GM12878 (cell line): ENCODE results near the gene SLX4IP. TPM values are rescaled to one million over a fixed set of nuclear protein-coding genes. Genes with fewer than 3 reads are reported as not detected.

Source experiments
- ATAC-seq: fragments of 200-7000 bp; cut with Tn5 transposase; 3 replicates; pipeline ENCODE4 v1.9.1; 2020; ENCODE audit warnings: mild to moderate bottlenecking, moderate library complexity
- BruUV-seq: library from RNA; stranded (reverse); fragments of 400-500 nt; replicated peaks from 2 replicates; lab custom pipeline; 2021; lab: Mats Ljungman, UMichigan
- CTCF ChIA-PET: fragments of 300-600 bp; sonication (Branson Sonifier 250); formaldehyde crosslinking; extraction: SDS; loops from one replicate; lab custom pipeline; 2021; ENCODE audit warnings: inconsistent platforms; lab: Yijun Ruan, JAX
- POLR2A ChIA-PET: fragments of 350-600 bp; formaldehyde crosslinking; extraction: SDS; loops from one replicate; lab custom pipeline; 2021; ENCODE audit warnings: inconsistent platforms; lab: Charles Lee
- RAD21 ChIA-PET: fragments of 300-600 bp; sonication (Branson Sonifier 250); formaldehyde crosslinking; loops from one replicate; lab custom pipeline; 2023; ENCODE audit warnings: antibody characterized with exemption; ENCODE audit not compliant: unreplicated experiment; lab: Charles Lee
- SMC1A ChIA-PET: fragments of 300-600 bp; sonication (Branson Sonifier 250); formaldehyde crosslinking; loops from one replicate; lab custom pipeline; 2023; ENCODE audit not compliant: unreplicated experiment, uncharacterized antibody; lab: Charles Lee
- DNase-seq: peaks from one replicate; pipeline ENCODE4 v3.0.0-alpha.2; 2011; ENCODE audit warnings: low read depth, low spot score
- FAIRE-seq: peaks from 3 replicates; lab custom pipeline; 2011; peaks lifted over from hg19 to GRCh38; lab: Jason Lieb, UNC
- H2AFZ ChIP-seq: 2 replicates; pipeline ENCODE4 v1.6.0; 2011; ENCODE audit warnings: low read depth, low read length, control low read depth; ENCODE audit not compliant: control insufficient read depth
- H3K27ac ChIP-seq: 2 replicates; pipeline ENCODE4 v1.5.1; 2011; ENCODE audit warnings: control low read depth; ENCODE audit not compliant: control insufficient read depth, insufficient read depth
- H3K27me3 ChIP-seq, 2 experiments: replicated peaks in 1 of 2; 2 replicates each; pipeline versions ENCODE4 v1.6.0 to v1.6.1; 2011; ENCODE audit warnings: low read length in 1 of 2; ENCODE audit not compliant: control insufficient read depth in 2 of 2, insufficient read depth in 2 of 2
- H3K36me3 ChIP-seq, 2 experiments: 2 replicates each; pipeline ENCODE4 v1.5.1; 2011; ENCODE audit warnings: low read length in 1 of 2; ENCODE audit not compliant: control insufficient read depth in 2 of 2, insufficient read depth in 2 of 2
- H3K4me1 ChIP-seq: 2 replicates; pipeline ENCODE4 v1.6.1; 2011; ENCODE audit warnings: mild to moderate bottlenecking, low read length, moderate library complexity, mixed read lengths; ENCODE audit not compliant: control insufficient read depth, insufficient read depth
- H3K4me2 ChIP-seq: 2 replicates; pipeline ENCODE4 v1.6.0; 2011; ENCODE audit warnings: control low read depth; ENCODE audit not compliant: control insufficient read depth, insufficient read depth
- H3K4me3 ChIP-seq: fragments of 200-600 bp; sonication (generic); 2 replicates; pipeline ENCODE4 v1.5.1; 2016
- H3K79me2 ChIP-seq: 2 replicates; pipeline ENCODE4 v1.6.0; 2011; ENCODE audit warnings: low read length; ENCODE audit not compliant: control insufficient read depth, insufficient read depth
- H3K9ac ChIP-seq: 2 replicates; pipeline ENCODE4 v1.8.0; 2011; ENCODE audit warnings: low read length, control low read depth, mixed read lengths; ENCODE audit not compliant: control insufficient read depth, insufficient read depth
- H3K9me3 ChIP-seq: replicated peaks from 3 replicates; pipeline ENCODE4 v1.5.1; 2011; ENCODE audit warnings: mild to moderate bottlenecking, low read length; ENCODE audit not compliant: control insufficient read depth, insufficient read depth
- H4K20me1 ChIP-seq: 2 replicates; pipeline ENCODE4 v1.6.0; 2011; ENCODE audit not compliant: control insufficient read depth, insufficient read depth
- CEBPB ChIP-seq, 2 experiments: fragments of 150-350 bp in 1 of 2; IDR thresholded peaks; 2 replicates each; pipeline ENCODE4 v1.6.1; 2012 to 2014; ENCODE audit warnings: low read depth in 2 of 2, low read length in 2 of 2, borderline replicate concordance in 1 of 2, inconsistent platforms in 1 of 2
- ETV6 ChIP-seq, 2 experiments: fragments of 450-650 bp in 1 of 2; IDR thresholded peaks in 1 of 2; conservative IDR thresholded peaks in 1 of 2; 2 replicates each; pipeline ENCODE4 v1.6.1; 2014; ENCODE audit warnings: antibody characterized with exemption in 1 of 2, borderline replicate concordance in 1 of 2, low read depth in 1 of 2, mild to moderate bottlenecking in 1 of 2, moderate library complexity in 1 of 2
- FOXM1 ChIP-seq: IDR thresholded peaks from 2 replicates; pipeline ENCODE4 v1.6.1; 2012; ENCODE audit warnings: low read depth, mild to moderate bottlenecking, inconsistent platforms, low read length, moderate library complexity
- GABPA ChIP-seq: IDR thresholded peaks from 2 replicates; pipeline ENCODE4 v1.6.1; 2014; ENCODE audit warnings: antibody characterized with exemption, low read depth, mild to moderate bottlenecking, inconsistent platforms
- HDAC2 ChIP-seq: fragments of 200-600 bp; sonication (generic); IDR thresholded peaks from 2 replicates; pipeline ENCODE4 v1.6.1; 2017
- KDM1A ChIP-seq: fragments of 200-600 bp; sonication (generic); IDR thresholded peaks from 2 replicates; pipeline ENCODE4 v1.6.1; 2016; ENCODE audit warnings: borderline replicate concordance
- LARP7 ChIP-seq: fragments of 450-650 bp; IDR thresholded peaks from 2 replicates; pipeline ENCODE4 v1.6.1; 2017; ENCODE audit warnings: mild to moderate bottlenecking
- MEF2B ChIP-seq: fragments of 450-650 bp; IDR thresholded peaks from 2 replicates; pipeline ENCODE4 v1.6.1; 2018; ENCODE audit warnings: mild to moderate bottlenecking, moderate library complexity; ENCODE audit not compliant: partially characterized antibody, poor library complexity, severe bottlenecking
- NBN ChIP-seq: fragments of 450-650 bp; IDR thresholded peaks from 2 replicates; pipeline ENCODE4 v1.6.1; 2016
- NFIC ChIP-seq: IDR thresholded peaks from 2 replicates; pipeline ENCODE4 v1.6.1; 2012; ENCODE audit warnings: low read depth, mild to moderate bottlenecking, inconsistent platforms, low read length, moderate library complexity
- PAX5 ChIP-seq: IDR thresholded peaks from 2 replicates; pipeline ENCODE4 v1.6.1; 2011; ENCODE audit warnings: low read depth, low read length, borderline replicate concordance
- TAF1 ChIP-seq: IDR thresholded peaks from 2 replicates; pipeline ENCODE4 v1.6.1; 2011; ENCODE audit warnings: mild to moderate bottlenecking, low read depth, low read length, borderline replicate concordance
- WRNIP1 ChIP-seq: IDR thresholded peaks from 2 replicates; pipeline ENCODE4 v1.6.1; 2011; ENCODE audit warnings: low read depth, low read length, improper control_type of control experiment, borderline replicate concordance
- WGBS: methylation state at CpG from one replicate; pipeline ENCODE4 v1.1.6; 2016; ENCODE audit warnings: low lambda C conversion rate; ENCODE audit not compliant: insufficient replicate concordance, insufficient coverage; ENCODE audit errors: missing lambda C conversion rate; 5-methylcytosine and 5-hydroxymethylcytosine counted together
- in situ Hi-C: fragments of 300-500 bp; cut with MboI; formaldehyde crosslinking; loops from 9 replicates; pipeline ENCODE4 v1.14.3; 2018; ENCODE audit warnings: mixed read lengths
- intact Hi-C: fragments of 100-400 bp; cut with micrococcal nuclease; formaldehyde crosslinking; loops from one replicate; pipeline ENCODE4 v1.14.2; 2022; ENCODE audit not compliant: unreplicated experiment
- polyA plus RNA-seq, 11 experiments: library from polyadenylated mRNA; depleted of rRNA in 4 of 11; unstranded in 6 of 11; stranded (reverse) in 5 of 11; fragments of >200 nt; fragmentation: Nextera tagmentation in 4 of 11; fragmentation: Illumina TruSeq in 1 of 11; extraction: Ambion mirVana in 4 of 11; extraction: Trizol in 1 of 11; gene quantifications; 1 replicate in 1 of 11; 2 replicates in 10 of 11; pipeline versions ENCODE4 v1.2.1 to v1.2.3, GENCODE V29; 2011 to 2016; ENCODE audit warnings: inconsistent platforms in 2 of 11, missing spikeins in 2 of 11, low read depth in 1 of 11
- total RNA-seq, 4 experiments: library from RNA; depleted of rRNA in 3 of 4; stranded (reverse); fragments of >200 nt in 3 of 4; fragmentation: Illumina TruSeq in 1 of 4; extraction: Trizol in 1 of 4; gene quantifications; 2 replicates each; pipeline versions ENCODE4 v1.2.1 to v1.2.3, GENCODE V29; 2013 to 2021
- TF ChIP-seq, protein P1 (sequence below), 3 experiments: IDR thresholded peaks in 2 of 3; conservative IDR thresholded peaks in 1 of 3; 2 replicates each; pipeline ENCODE4 v1.5.1; 2011; ENCODE audit warnings: low read depth in 3 of 3, low read length in 3 of 3, mild to moderate bottlenecking in 3 of 3, control low read depth in 2 of 3, moderate library complexity in 2 of 3, inconsistent platforms in 1 of 3, mixed read lengths in 1 of 3; ENCODE audit not compliant: control insufficient read depth in 2 of 3, insufficient read depth in 1 of 3; ENCODE audit errors: extremely low read depth in 1 of 3
- TF ChIP-seq, protein P2 (sequence below): IDR thresholded peaks from 2 replicates; pipeline ENCODE4 v1.6.1; 2011; ENCODE audit warnings: low read depth, mild to moderate bottlenecking, low read length, moderate library complexity, borderline replicate concordance; ENCODE audit errors: extremely low read depth
- TF ChIP-seq, protein P3 (sequence below): fragments of 450-650 bp; IDR thresholded peaks from 2 replicates; pipeline ENCODE4 v1.6.1; 2014; ENCODE audit warnings: mild to moderate bottlenecking
- TF ChIP-seq, protein P4 (sequence below): IDR thresholded peaks from 2 replicates; pipeline ENCODE4 v1.6.1; 2011; ENCODE audit warnings: mild to moderate bottlenecking, low read depth, low read length, moderate library complexity; ENCODE audit not compliant: insufficient replicate concordance

SLX4IP gene
- total and polyA plus RNA-seq, 10 of the 15 experiments (the other 5 are each of a cell fraction or from before 2014, with no cell fraction given) = 2.2 to 11.0 (median 6.3) TPM

DNA sequence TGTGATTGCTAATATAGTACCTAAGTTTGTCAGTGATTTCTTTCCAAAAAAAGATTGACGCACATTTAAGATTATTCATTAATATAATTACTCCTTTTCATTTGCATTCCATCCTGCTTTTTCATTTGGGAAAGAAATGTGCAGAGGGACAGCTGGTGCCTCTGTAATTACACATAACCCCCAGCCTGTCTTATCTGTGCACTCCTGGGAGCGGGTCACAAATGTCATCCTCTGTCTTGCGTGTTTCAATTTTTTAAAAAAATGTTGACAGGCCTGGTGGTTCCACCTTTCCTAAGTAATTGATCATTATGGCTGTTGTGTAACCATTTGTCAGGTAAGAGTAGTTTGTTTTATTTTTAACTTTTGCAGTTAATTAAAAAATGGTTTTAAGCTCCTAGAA is 92.7 kb downstream of the SLX4IP start:
- no peaks in the 10 kb centered on the region for H3K4me1 ChIP-seq
- H3K4me2 ChIP-seq = no peak overlapping the region
- SMC1A ChIA-PET = interaction anchor here (1.0 to 1.8 kb wide), 4 partner anchors 9 to 24 kb away, joined by 3 to 4 read pairs (median 4); no protein-coding TSS in a partner anchor
- no peak overlapping the region for H3K9ac ChIP-seq
- intact Hi-C loops (no loop called here), in situ Hi-C loops (no loop called here)
- no peak overlapping the region for H3K27ac ChIP-seq
- POLR2A ChIA-PET = interaction anchor here (0.6 kb wide), 1 partner anchor 37 kb away, joined by 3 read pairs; no protein-coding TSS in a partner anchor
- H3K9me3 ChIP-seq = no peaks in the 10 kb centered on the region
- no TSS peak for BruUV-seq
- WGBS = 89% methylated on average over 3 of the region's 3 CpGs
- TF ChIP-seq MEF2B = no peak
- TF ChIP-seq WRNIP1 = no peak
- TF ChIP-seq, protein P1, sequence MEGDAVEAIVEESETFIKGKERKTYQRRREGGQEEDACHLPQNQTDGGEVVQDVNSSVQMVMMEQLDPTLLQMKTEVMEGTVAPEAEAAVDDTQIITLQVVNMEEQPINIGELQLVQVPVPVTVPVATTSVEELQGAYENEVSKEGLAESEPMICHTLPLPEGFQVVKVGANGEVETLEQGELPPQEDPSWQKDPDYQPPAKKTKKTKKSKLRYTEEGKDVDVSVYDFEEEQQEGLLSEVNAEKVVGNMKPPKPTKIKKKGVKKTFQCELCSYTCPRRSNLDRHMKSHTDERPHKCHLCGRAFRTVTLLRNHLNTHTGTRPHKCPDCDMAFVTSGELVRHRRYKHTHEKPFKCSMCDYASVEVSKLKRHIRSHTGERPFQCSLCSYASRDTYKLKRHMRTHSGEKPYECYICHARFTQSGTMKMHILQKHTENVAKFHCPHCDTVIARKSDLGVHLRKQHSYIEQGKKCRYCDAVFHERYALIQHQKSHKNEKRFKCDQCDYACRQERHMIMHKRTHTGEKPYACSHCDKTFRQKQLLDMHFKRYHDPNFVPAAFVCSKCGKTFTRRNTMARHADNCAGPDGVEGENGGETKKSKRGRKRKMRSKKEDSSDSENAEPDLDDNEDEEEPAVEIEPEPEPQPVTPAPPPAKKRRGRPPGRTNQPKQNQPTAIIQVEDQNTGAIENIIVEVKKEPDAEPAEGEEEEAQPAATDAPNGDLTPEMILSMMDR (IDR thresholded peaks at IDR 0.05 in 2 of 3, conservative IDR thresholded peaks at IDR 0.05 in 1 of 3; ENCODE audit: control insufficient read depth in 2 of 3, extremely low read depth in 1 of 3, insufficient read depth in 1 of 3, low read depth in 3 of 3, low read length in 3 of 3) = no peak
- TF ChIP-seq GABPA = no peak
- TF ChIP-seq FOXM1 = no peak
- no peak for TF ChIP-seq CEBPB (IDR thresholded peaks at IDR 0.05; ENCODE audit: borderline replicate concordance in 1 of 2, low read depth in 2 of 2, low read length in 2 of 2)
- TF ChIP-seq HDAC2 = no peak
- TF ChIP-seq ETV6 (conservative IDR thresholded peaks at IDR 0.05 in 1 of 2, IDR thresholded peaks at IDR 0.05 in 1 of 2; ENCODE audit: borderline replicate concordance in 1 of 2, low read depth in 1 of 2) = no peak
- TF ChIP-seq, protein P2, sequence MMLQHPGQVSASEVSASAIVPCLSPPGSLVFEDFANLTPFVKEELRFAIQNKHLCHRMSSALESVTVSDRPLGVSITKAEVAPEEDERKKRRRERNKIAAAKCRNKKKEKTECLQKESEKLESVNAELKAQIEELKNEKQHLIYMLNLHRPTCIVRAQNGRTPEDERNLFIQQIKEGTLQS = no peak
- TF ChIP-seq NFIC = no peak
- TF ChIP-seq, protein P3, sequence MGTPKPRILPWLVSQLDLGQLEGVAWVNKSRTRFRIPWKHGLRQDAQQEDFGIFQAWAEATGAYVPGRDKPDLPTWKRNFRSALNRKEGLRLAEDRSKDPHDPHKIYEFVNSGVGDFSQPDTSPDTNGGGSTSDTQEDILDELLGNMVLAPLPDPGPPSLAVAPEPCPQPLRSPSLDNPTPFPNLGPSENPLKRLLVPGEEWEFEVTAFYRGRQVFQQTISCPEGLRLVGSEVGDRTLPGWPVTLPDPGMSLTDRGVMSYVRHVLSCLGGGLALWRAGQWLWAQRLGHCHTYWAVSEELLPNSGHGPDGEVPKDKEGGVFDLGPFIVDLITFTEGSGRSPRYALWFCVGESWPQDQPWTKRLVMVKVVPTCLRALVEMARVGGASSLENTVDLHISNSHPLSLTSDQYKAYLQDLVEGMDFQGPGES = no peak
- no peak for TF ChIP-seq KDM1A
- TF ChIP-seq LARP7 = no peak
- no peak for TF ChIP-seq NBN
- no peak for TF ChIP-seq TAF1
- no peak for TF ChIP-seq PAX5
- TF ChIP-seq, protein P4, sequence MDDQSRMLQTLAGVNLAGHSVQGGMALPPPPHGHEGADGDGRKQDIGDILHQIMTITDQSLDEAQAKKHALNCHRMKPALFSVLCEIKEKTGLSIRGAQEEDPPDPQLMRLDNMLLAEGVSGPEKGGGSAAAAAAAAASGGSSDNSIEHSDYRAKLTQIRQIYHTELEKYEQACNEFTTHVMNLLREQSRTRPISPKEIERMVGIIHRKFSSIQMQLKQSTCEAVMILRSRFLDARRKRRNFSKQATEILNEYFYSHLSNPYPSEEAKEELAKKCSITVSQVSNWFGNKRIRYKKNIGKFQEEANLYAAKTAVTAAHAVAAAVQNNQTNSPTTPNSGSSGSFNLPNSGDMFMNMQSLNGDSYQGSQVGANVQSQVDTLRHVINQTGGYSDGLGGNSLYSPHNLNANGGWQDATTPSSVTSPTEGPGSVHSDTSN = no peak
- RAD21 ChIA-PET = no interaction called here
- ATAC-seq (no peak), DNase-seq (no peak), FAIRE-seq (no peak)
- no peak overlapping the region for H3K4me3 ChIP-seq
- no peak overlapping the region for H2AFZ ChIP-seq
- peaks cover 0 to 2% of the 10 kb centered on the region in 2 experiments; a peak in 1 of 4 replicates for H3K36me3 ChIP-seq
- CTCF ChIA-PET = interaction anchor here (2.0 kb wide), 1 partner anchor 12 kb away, joined by 4 read pairs; no protein-coding TSS in a partner anchor
- no peaks in the 10 kb centered on the region for H3K79me2 ChIP-seq
- no peaks in the 10 kb centered on the region for H4K20me1 ChIP-seq
- no peaks in the 10 kb centered on the region for H3K27me3 ChIP-seq
